Ovary (tissue), 3 donors: ENCODE measurements around the gene GP1BB.

Source experiments
- EP300 ChIP-seq: sonication (generic); formaldehyde crosslinking; IDR thresholded peaks from one replicate; pipeline ENCODE4 v1.6.1; 2017; ENCODE audit warnings: antibody characterized with exemption
- TF ChIP-seq, protein P1 (sequence below), 3 donors: fragments of 450-650 bp in 2 of 3; fragments of 200-600 bp in 1 of 3; IDR thresholded peaks; one replicate each; pipeline versions ENCODE4 v1.5.1 to v1.8.0; 2016 to 2022; ENCODE audit warnings: antibody characterized with exemption in 3 of 3, mild to moderate bottlenecking in 1 of 3
- donor health status: DM: no; HTN: no; CAD: no.

GRCh38 chr22:19743081-19743480 is 19.7 kb downstream of the GP1BB start:
- TF ChIP-seq, protein P1, sequence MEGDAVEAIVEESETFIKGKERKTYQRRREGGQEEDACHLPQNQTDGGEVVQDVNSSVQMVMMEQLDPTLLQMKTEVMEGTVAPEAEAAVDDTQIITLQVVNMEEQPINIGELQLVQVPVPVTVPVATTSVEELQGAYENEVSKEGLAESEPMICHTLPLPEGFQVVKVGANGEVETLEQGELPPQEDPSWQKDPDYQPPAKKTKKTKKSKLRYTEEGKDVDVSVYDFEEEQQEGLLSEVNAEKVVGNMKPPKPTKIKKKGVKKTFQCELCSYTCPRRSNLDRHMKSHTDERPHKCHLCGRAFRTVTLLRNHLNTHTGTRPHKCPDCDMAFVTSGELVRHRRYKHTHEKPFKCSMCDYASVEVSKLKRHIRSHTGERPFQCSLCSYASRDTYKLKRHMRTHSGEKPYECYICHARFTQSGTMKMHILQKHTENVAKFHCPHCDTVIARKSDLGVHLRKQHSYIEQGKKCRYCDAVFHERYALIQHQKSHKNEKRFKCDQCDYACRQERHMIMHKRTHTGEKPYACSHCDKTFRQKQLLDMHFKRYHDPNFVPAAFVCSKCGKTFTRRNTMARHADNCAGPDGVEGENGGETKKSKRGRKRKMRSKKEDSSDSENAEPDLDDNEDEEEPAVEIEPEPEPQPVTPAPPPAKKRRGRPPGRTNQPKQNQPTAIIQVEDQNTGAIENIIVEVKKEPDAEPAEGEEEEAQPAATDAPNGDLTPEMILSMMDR (IDR thresholded peaks at IDR 0.05) = no peak
- no peak for TF ChIP-seq EP300
